ENCODE measurements around the gene AP5S1.
A peak's percentile ranks its signal among the peaks of the same experiment; 100 is the strongest.

The AP5S1 gene

GRCh38 chr20:3784216-3784853 is 36.0 kb upstream of the AP5S1 start:
- Histone ChIP-seq H2BK15ac (replicated peaks; ENCODE audit: low read depth) (no peak overlapping the region), H4K5ac (ENCODE audit: low read length) (no peak overlapping the region), H3K4me1 (ENCODE audit: control insufficient read depth, low read depth, low read length) (no peaks in the 10 kb centered on the region), H2BK120ac (ENCODE audit: low read depth, low read length) (no peak overlapping the region), H3K36me3 (ENCODE audit: control insufficient read depth, insufficient read depth, low read length) (peaks cover 3% of the 10 kb centered on the region), H2AK5ac (ENCODE audit: low read length) (no peak overlapping the region), H3K4me3 (ENCODE audit: low read length) (no peak overlapping the region), H2BK5ac (ENCODE audit: low read length) (no peak overlapping the region), H3K4ac (ENCODE audit: low read depth, low read length) (no peak overlapping the region), H3K23ac (ENCODE audit: low read length) (no peak overlapping the region), H3K79me2 (ENCODE audit: control insufficient read depth, insufficient read depth, low read length) (peaks cover 7% of the 10 kb centered on the region), H3K9ac (ENCODE audit: low read length) (no peak overlapping the region), H3K18ac (ENCODE audit: low read length) (no peak overlapping the region), H3K27me3 (ENCODE audit: insufficient read depth, low read length, poor library complexity) (peaks cover 1% of the 10 kb centered on the region), H3K27ac (ENCODE audit: low read depth, low read length) (no peak overlapping the region), H3K79me1 (ENCODE audit: low read length) (peaks cover 18% of the 10 kb centered on the region), H3K4me2 (ENCODE audit: low read length) (no peak overlapping the region), H4K8ac (ENCODE audit: low read depth, low read length) (no peak overlapping the region), H3K56ac (ENCODE audit: low read length) (no peak overlapping the region)
- no peak for DNase-seq
- no CpG with 5 or more reads among the region's 17 CpGs for WGBS (ENCODE audit: extremely low coverage, insufficient coverage, low lambda C conversion rate)

DNA sequence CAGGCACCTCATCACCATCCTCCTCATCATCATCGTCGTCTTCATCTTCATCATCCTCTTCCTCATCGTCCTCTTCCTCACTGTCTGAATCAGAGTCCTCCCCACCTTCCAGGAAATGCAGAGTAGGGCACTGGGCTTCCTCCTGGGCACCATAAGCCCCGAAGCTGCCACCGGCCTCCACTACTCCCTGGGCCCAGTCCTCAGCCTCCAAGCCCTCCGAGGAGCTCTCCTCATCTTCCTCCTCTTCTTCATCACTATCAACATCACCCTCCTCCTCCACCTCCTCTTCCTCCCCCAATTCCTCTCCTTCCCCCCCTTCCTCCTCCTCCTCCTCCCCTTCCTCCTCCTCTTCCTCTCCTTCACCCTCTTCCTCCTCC is 35.5 kb upstream of the AP5S1 start:
- H3K23ac ChIP-seq (ENCODE audit: low read length) = no peak overlapping the region
- no peak overlapping the region for H4K5ac ChIP-seq (ENCODE audit: low read length)
- H2BK15ac ChIP-seq (replicated peaks; ENCODE audit: low read depth) = no peak overlapping the region
- H4K8ac ChIP-seq (ENCODE audit: low read depth, low read length) = no peak overlapping the region
- no peak overlapping the region for H3K4me3 ChIP-seq (ENCODE audit: low read length)
- H2BK120ac ChIP-seq (ENCODE audit: low read depth, low read length) = no peak overlapping the region
- peaks cover 3% of the 10 kb centered on the region for H3K36me3 ChIP-seq (ENCODE audit: control insufficient read depth, insufficient read depth, low read length)
- H3K4me2 ChIP-seq (ENCODE audit: low read length) = no peak overlapping the region
- peak overlapping the region; percentile 95 for H3K56ac ChIP-seq (ENCODE audit: low read length)
- H2AK5ac ChIP-seq (ENCODE audit: low read length) = no peak overlapping the region
- H3K79me2 ChIP-seq (ENCODE audit: control insufficient read depth, insufficient read depth, low read length) = peaks cover 7% of the 10 kb centered on the region
- no peaks in the 10 kb centered on the region for H3K27me3 ChIP-seq (ENCODE audit: insufficient read depth, low read length, poor library complexity)
- 100% methylated on average over 3 of the region's 6 CpGs for WGBS (ENCODE audit: extremely low coverage, insufficient coverage, low lambda C conversion rate)
- H3K18ac ChIP-seq (ENCODE audit: low read length) = no peak overlapping the region
- H3K27ac ChIP-seq (ENCODE audit: low read depth, low read length) = no peak overlapping the region
- DNase-seq = no peak
- no peak overlapping the region for H3K4ac ChIP-seq (ENCODE audit: low read depth, low read length)
- H3K79me1 ChIP-seq (ENCODE audit: low read length) = peaks cover 18% of the 10 kb centered on the region
- no peak overlapping the region for H2BK5ac ChIP-seq (ENCODE audit: low read length)
- no peaks in the 10 kb centered on the region for H3K4me1 ChIP-seq (ENCODE audit: control insufficient read depth, low read depth, low read length)
- H3K9ac ChIP-seq (ENCODE audit: low read length) = peak overlapping the region; percentile 90

GRCh38 chr20:3785240-3786125 is 34.9 kb upstream of the AP5S1 start:
- DNase-seq = no peak
- peak overlapping the region; percentile 97 for H3K23ac ChIP-seq (ENCODE audit: low read length)
- no peak overlapping the region for H3K27ac ChIP-seq (ENCODE audit: low read depth, low read length)
- H3K79me1 ChIP-seq (ENCODE audit: low read length) = peaks cover 18% of the 10 kb centered on the region
- peaks cover 3% of the 10 kb centered on the region for H3K36me3 ChIP-seq (ENCODE audit: control insufficient read depth, insufficient read depth, low read length)
- H3K9ac ChIP-seq (ENCODE audit: low read length) = peak overlapping the region; percentile 90
- H3K27me3 ChIP-seq (ENCODE audit: insufficient read depth, low read length, poor library complexity) = no peaks in the 10 kb centered on the region
- H4K8ac ChIP-seq (ENCODE audit: low read depth, low read length) = no peak overlapping the region
- H3K4me3 ChIP-seq (ENCODE audit: low read length) = peak overlapping the region; percentile 58
- H3K56ac ChIP-seq (ENCODE audit: low read length) = peak overlapping the region; percentile 95
- no peaks in the 10 kb centered on the region for H3K4me1 ChIP-seq (ENCODE audit: control insufficient read depth, low read depth, low read length)
- H2BK120ac ChIP-seq (ENCODE audit: low read depth, low read length) = no peak overlapping the region
- H2AK5ac ChIP-seq (ENCODE audit: low read length) = no peak overlapping the region
- H2BK5ac ChIP-seq (ENCODE audit: low read length) = no peak overlapping the region
- H3K79me2 ChIP-seq (ENCODE audit: control insufficient read depth, insufficient read depth, low read length) = peaks cover 7% of the 10 kb centered on the region
- no peak overlapping the region for H3K4ac ChIP-seq (ENCODE audit: low read depth, low read length)
- H2BK15ac ChIP-seq (replicated peaks; ENCODE audit: low read depth) = no peak overlapping the region
- WGBS (ENCODE audit: extremely low coverage, insufficient coverage, low lambda C conversion rate) = no CpG with 5 or more reads among the region's 79 CpGs
- peak overlapping the region; percentile 80 for H3K4me2 ChIP-seq (ENCODE audit: low read length)
- no peak overlapping the region for H3K18ac ChIP-seq (ENCODE audit: low read length)
- H4K5ac ChIP-seq (ENCODE audit: low read length) = no peak overlapping the region

GRCh38 chr20:3786126-3786484 is 34.2 kb upstream of the AP5S1 start:
- H3K79me1 ChIP-seq (ENCODE audit: low read length) = peaks cover 18% of the 10 kb centered on the region
- peak overlapping the region; percentile 90 for H3K9ac ChIP-seq (ENCODE audit: low read length)
- H3K36me3 ChIP-seq (ENCODE audit: control insufficient read depth, insufficient read depth, low read length) = peaks cover 3% of the 10 kb centered on the region
- H2BK120ac ChIP-seq (ENCODE audit: low read depth, low read length) = no peak overlapping the region
- H2AK5ac ChIP-seq (ENCODE audit: low read length) = no peak overlapping the region
- H3K4ac ChIP-seq (ENCODE audit: low read depth, low read length) = peak overlapping the region; percentile 86
- H3K4me2 ChIP-seq (ENCODE audit: low read length) = peak overlapping the region; percentile 80
- H3K27me3 ChIP-seq (ENCODE audit: insufficient read depth, low read length, poor library complexity) = no peaks in the 10 kb centered on the region
- H3K4me1 ChIP-seq (ENCODE audit: control insufficient read depth, low read depth, low read length) = no peaks in the 10 kb centered on the region
- H4K5ac ChIP-seq (ENCODE audit: low read length) = no peak overlapping the region
- peak overlapping the region; percentile 58 for H3K4me3 ChIP-seq (ENCODE audit: low read length)
- WGBS (ENCODE audit: extremely low coverage, insufficient coverage, low lambda C conversion rate) = no CpG with 5 or more reads among the region's 35 CpGs
- H2BK15ac ChIP-seq (replicated peaks; ENCODE audit: low read depth) = no peak overlapping the region
- H3K56ac ChIP-seq (ENCODE audit: low read length) = peak overlapping the region; percentile 95
- peak; percentile 59 for DNase-seq
- peak overlapping the region; percentile 94 for H3K18ac ChIP-seq (ENCODE audit: low read length)
- H3K23ac ChIP-seq (ENCODE audit: low read length) = peak overlapping the region; percentile 97
- peaks cover 7% of the 10 kb centered on the region for H3K79me2 ChIP-seq (ENCODE audit: control insufficient read depth, insufficient read depth, low read length)
- H3K27ac ChIP-seq (ENCODE audit: low read depth, low read length) = no peak overlapping the region
- H4K8ac ChIP-seq (ENCODE audit: low read depth, low read length) = no peak overlapping the region
- H2BK5ac ChIP-seq (ENCODE audit: low read length) = no peak overlapping the region

- no CpG with 5 or more reads among the region's 70 CpGs for WGBS (ENCODE audit: extremely low coverage, insufficient coverage, low lambda C conversion rate)
- H4K5ac ChIP-seq (ENCODE audit: low read length) = no peak within 1 kb of the TSS
- peak within 1 kb of the TSS; percentile 58 for H3K4me3 ChIP-seq (ENCODE audit: low read length)
- H3K18ac ChIP-seq (ENCODE audit: low read length) = peak within 1 kb of the TSS; percentile 94
- peaks cover 18% of the 10 kb centered on the region for H3K79me1 ChIP-seq (ENCODE audit: low read length)
- H3K27ac ChIP-seq (ENCODE audit: low read depth, low read length) = no peak within 1 kb of the TSS
- H2BK15ac ChIP-seq (replicated peaks; ENCODE audit: low read depth) = no peak within 1 kb of the TSS
- peak; percentile 89 for DNase-seq
- H2BK5ac ChIP-seq (ENCODE audit: low read length) = no peak within 1 kb of the TSS
- H3K4me1 ChIP-seq (ENCODE audit: control insufficient read depth, low read depth, low read length) = no peaks in the 10 kb centered on the region
- H2AK5ac ChIP-seq (ENCODE audit: low read length) = no peak within 1 kb of the TSS
- no peaks in the 10 kb centered on the region for H3K27me3 ChIP-seq (ENCODE audit: insufficient read depth, low read length, poor library complexity)
- peak within 1 kb of the TSS; percentile 90 for H3K9ac ChIP-seq (ENCODE audit: low read length)
- no peak within 1 kb of the TSS for H2BK120ac ChIP-seq (ENCODE audit: low read depth, low read length)
- peak within 1 kb of the TSS; percentile 86 for H3K4ac ChIP-seq (ENCODE audit: low read depth, low read length)
- H3K4me2 ChIP-seq (ENCODE audit: low read length) = peak within 1 kb of the TSS; percentile 80
- peaks cover 3% of the 10 kb centered on the region for H3K36me3 ChIP-seq (ENCODE audit: control insufficient read depth, insufficient read depth, low read length)
- peak within 1 kb of the TSS; percentile 95 for H3K56ac ChIP-seq (ENCODE audit: low read length)
- H3K79me2 ChIP-seq (ENCODE audit: control insufficient read depth, insufficient read depth, low read length) = peaks cover 7% of the 10 kb centered on the region
- peak within 1 kb of the TSS; percentile 97 for H3K23ac ChIP-seq (ENCODE audit: low read length)
- H4K8ac ChIP-seq (ENCODE audit: low read depth, low read length) = peak within 1 kb of the TSS; percentile 41
Measured at GRCh38 chr20:3786665-3787323, 33.6 kb upstream of the AP5S1 start, which contains the start of gene CENPB. Gene CENPB (minus strand): TSS chr20:3786740. CDS start chr20:3786483, 257 bp downstream.
